ENCODE measurements around the gene FDXACB1.

FDXACB1 gene

GRCh38 chr11:111871693-111872161 is 7.2 kb downstream of the FDXACB1 start:
- Histone ChIP-seq H3K4me3 (ENCODE audit: insufficient read depth, low read depth, low read length, poor library complexity, severe bottlenecking) (peak overlapping the region; percentile 82), H3K36me3 (ENCODE audit: control insufficient read depth, insufficient read depth, low read length) (peaks cover 13% of the 10 kb centered on the region), H3K4me1 (ENCODE audit: control insufficient read depth, insufficient read depth, low read length, poor library complexity, severe bottlenecking) (no peaks in the 10 kb centered on the region), H3K27me3 (replicated peaks; ENCODE audit: control insufficient read depth, insufficient read depth, low read length, poor library complexity, severe bottlenecking) (no peaks in the 10 kb centered on the region), H3K27ac (ENCODE audit: insufficient read depth, low read length, poor library complexity, severe bottlenecking) (peak overlapping the region; percentile 85), H3K9me3 (ENCODE audit: control insufficient read depth, low read length) (no peaks in the 10 kb centered on the region)
- no peak for DNase-seq

GRCh38 chr11:111870886-111871692 is 7.9 kb downstream of the FDXACB1 start, which contains the start of gene ALG9:
Gene ALG9 (minus strand): TSS chr11:111871581. CDS start chr11:111871482, 99 bp downstream.
- Histone ChIP-seq H3K4me3 (ENCODE audit: insufficient read depth, low read depth, low read length, poor library complexity, severe bottlenecking) (peak within 1 kb of the TSS; percentile 82), H3K36me3 (ENCODE audit: control insufficient read depth, insufficient read depth, low read length) (peaks cover 18% of the 10 kb centered on the region), H3K4me1 (ENCODE audit: control insufficient read depth, insufficient read depth, low read length, poor library complexity, severe bottlenecking) (no peaks in the 10 kb centered on the region), H3K27me3 (replicated peaks; ENCODE audit: control insufficient read depth, insufficient read depth, low read length, poor library complexity, severe bottlenecking) (no peaks in the 10 kb centered on the region), H3K9me3 (ENCODE audit: control insufficient read depth, low read length) (no peaks in the 10 kb centered on the region), H3K27ac (ENCODE audit: insufficient read depth, low read length, poor library complexity, severe bottlenecking) (peak within 1 kb of the TSS; percentile 85)
- peak; percentile 68 to 79 (median 77) for DNase-seq

- no peaks in the 10 kb centered on the region for H3K9me3 ChIP-seq (ENCODE audit: control insufficient read depth, low read length)
- H3K27me3 ChIP-seq (replicated peaks; ENCODE audit: control insufficient read depth, insufficient read depth, low read length, poor library complexity, severe bottlenecking): no peaks in the 10 kb centered on the region
- DNase-seq: no peak
- peak overlapping the region; percentile 85 for H3K27ac ChIP-seq (ENCODE audit: insufficient read depth, low read length, poor library complexity, severe bottlenecking)
- H3K4me1 ChIP-seq (ENCODE audit: control insufficient read depth, insufficient read depth, low read length, poor library complexity, severe bottlenecking): no peaks in the 10 kb centered on the region
- H3K36me3 ChIP-seq (ENCODE audit: control insufficient read depth, insufficient read depth, low read length): peaks cover 24% of the 10 kb centered on the region
- peak overlapping the region; percentile 82 for H3K4me3 ChIP-seq (ENCODE audit: insufficient read depth, low read depth, low read length, poor library complexity, severe bottlenecking)
Observed at GRCh38 chr11:111870522-111870885, 8.5 kb downstream of the FDXACB1 start.

- no peak overlapping the region for H3K4me3 ChIP-seq (ENCODE audit: insufficient read depth, low read depth, low read length, poor library complexity, severe bottlenecking)
- no peaks in the 10 kb centered on the region for H3K9me3 ChIP-seq (ENCODE audit: control insufficient read depth, low read length)
- H3K36me3 ChIP-seq (ENCODE audit: control insufficient read depth, insufficient read depth, low read length): peaks cover 27% of the 10 kb centered on the region
- DNase-seq: no peak
- no peak overlapping the region for H3K27ac ChIP-seq (ENCODE audit: insufficient read depth, low read length, poor library complexity, severe bottlenecking)
- H3K4me1 ChIP-seq (ENCODE audit: control insufficient read depth, insufficient read depth, low read length, poor library complexity, severe bottlenecking): no peaks in the 10 kb centered on the region
- H3K27me3 ChIP-seq (replicated peaks; ENCODE audit: control insufficient read depth, insufficient read depth, low read length, poor library complexity, severe bottlenecking): no peaks in the 10 kb centered on the region
Observed at GRCh38 chr11:111870113-111870512, 8.9 kb downstream of the FDXACB1 start.

- H3K27me3 ChIP-seq (replicated peaks; ENCODE audit: control insufficient read depth, insufficient read depth, low read length, poor library complexity, severe bottlenecking): no peaks in the 10 kb centered on the region
- no peak overlapping the region for H3K4me3 ChIP-seq (ENCODE audit: insufficient read depth, low read depth, low read length, poor library complexity, severe bottlenecking)
- no peaks in the 10 kb centered on the region for H3K4me1 ChIP-seq (ENCODE audit: control insufficient read depth, insufficient read depth, low read length, poor library complexity, severe bottlenecking)
- no peak for DNase-seq
- peaks cover 37% of the 10 kb centered on the region for H3K36me3 ChIP-seq (ENCODE audit: control insufficient read depth, insufficient read depth, low read length)
- H3K9me3 ChIP-seq (ENCODE audit: control insufficient read depth, low read length): no peaks in the 10 kb centered on the region
- no peak overlapping the region for H3K27ac ChIP-seq (ENCODE audit: insufficient read depth, low read length, poor library complexity, severe bottlenecking)
Observed at GRCh38 chr11:111860257-111860656, 18.7 kb downstream of the FDXACB1 start.

GRCh38 chr11:111855506-111855905 is 23.5 kb downstream of the FDXACB1 start:
- Histone ChIP-seq H3K4me1 (ENCODE audit: control insufficient read depth, insufficient read depth, low read length, poor library complexity, severe bottlenecking) (no peaks in the 10 kb centered on the region), H3K9me3 (ENCODE audit: control insufficient read depth, low read length) (no peaks in the 10 kb centered on the region), H3K27ac (ENCODE audit: insufficient read depth, low read length, poor library complexity, severe bottlenecking) (no peak overlapping the region), H3K36me3 (ENCODE audit: control insufficient read depth, insufficient read depth, low read length) (peaks cover 18% of the 10 kb centered on the region), H3K4me3 (ENCODE audit: insufficient read depth, low read depth, low read length, poor library complexity, severe bottlenecking) (no peak overlapping the region), H3K27me3 (replicated peaks; ENCODE audit: control insufficient read depth, insufficient read depth, low read length, poor library complexity, severe bottlenecking) (no peaks in the 10 kb centered on the region)
- DNase-seq: no peak

- DNase-seq: no peak
- Histone ChIP-seq H3K4me3 (ENCODE audit: insufficient read depth, low read depth, low read length, poor library complexity, severe bottlenecking) (no peak overlapping the region), H3K4me1 (ENCODE audit: control insufficient read depth, insufficient read depth, low read length, poor library complexity, severe bottlenecking) (no peaks in the 10 kb centered on the region), H3K27me3 (replicated peaks; ENCODE audit: control insufficient read depth, insufficient read depth, low read length, poor library complexity, severe bottlenecking) (no peaks in the 10 kb centered on the region), H3K27ac (ENCODE audit: insufficient read depth, low read length, poor library complexity, severe bottlenecking) (no peak overlapping the region), H3K36me3 (ENCODE audit: control insufficient read depth, insufficient read depth, low read length) (peaks cover 19% of the 10 kb centered on the region), H3K9me3 (ENCODE audit: control insufficient read depth, low read length) (no peaks in the 10 kb centered on the region)
Observed at GRCh38 chr11:111852103-111852502, 26.9 kb downstream of the FDXACB1 start.

- H3K9me3 ChIP-seq (ENCODE audit: control insufficient read depth, low read length): no peaks in the 10 kb centered on the region
- H3K27me3 ChIP-seq (replicated peaks; ENCODE audit: control insufficient read depth, insufficient read depth, low read length, poor library complexity, severe bottlenecking): no peaks in the 10 kb centered on the region
- H3K36me3 ChIP-seq (ENCODE audit: control insufficient read depth, insufficient read depth, low read length): peaks cover 19% of the 10 kb centered on the region
- no peak overlapping the region for H3K4me3 ChIP-seq (ENCODE audit: insufficient read depth, low read depth, low read length, poor library complexity, severe bottlenecking)
- no peak overlapping the region for H3K27ac ChIP-seq (ENCODE audit: insufficient read depth, low read length, poor library complexity, severe bottlenecking)
- DNase-seq: no peak
- no peaks in the 10 kb centered on the region for H3K4me1 ChIP-seq (ENCODE audit: control insufficient read depth, insufficient read depth, low read length, poor library complexity, severe bottlenecking)
Observed at GRCh38 chr11:111851636-111852035, 27.3 kb downstream of the FDXACB1 start.

- H3K36me3 ChIP-seq (ENCODE audit: control insufficient read depth, insufficient read depth, low read length): peaks cover 19% of the 10 kb centered on the region
- no peak overlapping the region for H3K4me3 ChIP-seq (ENCODE audit: insufficient read depth, low read depth, low read length, poor library complexity, severe bottlenecking)
Observed at GRCh38 chr11:111851067-111851466, 27.9 kb downstream of the FDXACB1 start.

GRCh38 chr11:111849631-111850030 is 29.3 kb downstream of the FDXACB1 start:
- Histone ChIP-seq H3K9me3 (ENCODE audit: control insufficient read depth, low read length) (no peaks in the 10 kb centered on the region), H3K27me3 (replicated peaks; ENCODE audit: control insufficient read depth, insufficient read depth, low read length, poor library complexity, severe bottlenecking) (no peaks in the 10 kb centered on the region), H3K27ac (ENCODE audit: insufficient read depth, low read length, poor library complexity, severe bottlenecking) (no peak overlapping the region), H3K36me3 (ENCODE audit: control insufficient read depth, insufficient read depth, low read length) (peaks cover 21% of the 10 kb centered on the region), H3K4me3 (ENCODE audit: insufficient read depth, low read depth, low read length, poor library complexity, severe bottlenecking) (no peak overlapping the region), H3K4me1 (ENCODE audit: control insufficient read depth, insufficient read depth, low read length, poor library complexity, severe bottlenecking) (no peaks in the 10 kb centered on the region)
- DNase-seq: no peak

More at GRCh38 chr11:111851067-111851466, 27.9 kb downstream of the FDXACB1 start:
- Histone ChIP-seq H3K4me1 (ENCODE audit: control insufficient read depth, insufficient read depth, low read length, poor library complexity, severe bottlenecking) (no peaks in the 10 kb centered on the region), H3K9me3 (ENCODE audit: control insufficient read depth, low read length) (no peaks in the 10 kb centered on the region), H3K27ac (ENCODE audit: insufficient read depth, low read length, poor library complexity, severe bottlenecking) (no peak overlapping the region), H3K27me3 (replicated peaks; ENCODE audit: control insufficient read depth, insufficient read depth, low read length, poor library complexity, severe bottlenecking) (no peaks in the 10 kb centered on the region)
- no peak for DNase-seq
